OCI-LY7 (cell line): ENCODE results near the gene SNX32. TPM values are rescaled to one million over a fixed set of nuclear protein-coding genes. Genes with fewer than 3 reads are reported as not detected.

Source experiments
- BruUV-seq: library from RNA; stranded (reverse); fragments of 400-500 nt; replicated peaks from 2 replicates; lab custom pipeline; 2021; lab: Mats Ljungman, UMichigan
- CTCF ChIA-PET: fragments of 300-600 bp; sonication (Branson Sonifier 250); formaldehyde crosslinking; loops from one replicate; lab custom pipeline; 2022; ENCODE audit warnings: antibody characterized with exemption; ENCODE audit not compliant: unreplicated experiment; lab: Charles Lee
- POLR2A ChIA-PET: fragments of 300-600 bp; sonication (Branson Sonifier 250); formaldehyde crosslinking; loops from one replicate; lab custom pipeline; 2022; ENCODE audit warnings: antibody characterized with exemption; lab: Charles Lee
- DNase-seq: peaks from one replicate; pipeline ENCODE4 v3.0.0-alpha.2; 2015; ENCODE audit warnings: low spot score
- H2AFZ ChIP-seq: fragments of 200-600 bp; sonication (generic), shearing (Covaris generic); 2 replicates; pipeline ENCODE4 v1.6.1; 2014; ENCODE audit warnings: mild to moderate bottlenecking, antibody characterized with exemption, low read length, moderate library complexity
- H3K27ac ChIP-seq: fragments of 200-600 bp; sonication (generic); 2 replicates; pipeline ENCODE4 v1.5.1; 2014; ENCODE audit warnings: mixed run types, low read depth, mild to moderate bottlenecking, moderate library complexity, low read length, inconsistent platforms; ENCODE audit not compliant: poor library complexity, severe bottlenecking
- H3K36me3 ChIP-seq: fragments of 200-600 bp; sonication (generic); 2 replicates; pipeline ENCODE4 v1.6.1; 2014; ENCODE audit warnings: mild to moderate bottlenecking, antibody characterized with exemption, low read length, moderate library complexity, mixed read lengths; ENCODE audit not compliant: insufficient read depth
- H3K4me1 ChIP-seq: fragments of 200-600 bp; sonication (generic); 2 replicates; pipeline ENCODE4 v1.5.1; 2014; ENCODE audit warnings: mild to moderate bottlenecking, low read length; ENCODE audit not compliant: insufficient read depth, poor library complexity, severe bottlenecking
- H3K4me2 ChIP-seq: fragments of 200-600 bp; sonication (generic); 2 replicates; pipeline ENCODE4 v1.6.1; 2014; ENCODE audit warnings: mild to moderate bottlenecking, low read length
- H3K4me3 ChIP-seq: fragments of 200-600 bp; sonication (generic); 2 replicates; pipeline ENCODE4 v1.5.1; 2014; ENCODE audit warnings: mild to moderate bottlenecking, low read depth, low read length; ENCODE audit not compliant: poor library complexity, severe bottlenecking
- H3K79me2 ChIP-seq: fragments of 200-600 bp; sonication (generic); 2 replicates; pipeline ENCODE4 v1.6.1; 2016; ENCODE audit warnings: low read depth, mild to moderate bottlenecking, low read length, moderate library complexity, mixed read lengths; ENCODE audit not compliant: insufficient read depth
- H3K9me2 ChIP-seq: fragments of 200-600 bp; sonication (generic); 2 replicates; pipeline ENCODE4 v1.6.1; 2016; ENCODE audit warnings: mild to moderate bottlenecking, low read length, mixed read lengths; ENCODE audit not compliant: insufficient read depth
- H3K9me3 ChIP-seq: fragments of 200-600 bp; sonication (generic); 2 replicates; pipeline ENCODE4 v1.6.1; 2014; ENCODE audit warnings: mild to moderate bottlenecking, mixed run types, low read length, mixed read lengths
- H4K20me1 ChIP-seq: fragments of 200-600 bp; sonication (generic); 2 replicates; pipeline ENCODE4 v1.6.1; 2014; ENCODE audit warnings: mild to moderate bottlenecking, antibody characterized with exemption, low read length, moderate library complexity, mixed read lengths; ENCODE audit not compliant: insufficient read depth
- EZH2phosphoT487 ChIP-seq: fragments of 200-600 bp; sonication (generic); IDR thresholded peaks from 2 replicates; pipeline ENCODE4 v1.6.1; 2018; ENCODE audit warnings: low read depth, borderline replicate concordance, mild to moderate bottlenecking, mixed run types, antibody characterized with exemption, low read length, moderate library complexity, mixed read lengths
- intact Hi-C: fragments of 100-400 bp; cut with micrococcal nuclease; formaldehyde crosslinking; loops from one replicate; pipeline ENCODE4 v1.10.0; 2022; ENCODE audit not compliant: unreplicated experiment
- total RNA-seq, 2 experiments: library from RNA; depleted of rRNA in 1 of 2; stranded (reverse); fragments of >200 nt in 1 of 2; shearing (Covaris generic) in 1 of 2; gene quantifications; 2 replicates each; pipeline ENCODE4 v1.2.3, GENCODE V29; 2014 to 2022
- TF ChIP-seq, protein P1 (sequence below): fragments of 200-600 bp; sonication (generic); conservative IDR thresholded peaks from 2 replicates; pipeline ENCODE4 v1.5.1; 2014; ENCODE audit warnings: mild to moderate bottlenecking, antibody characterized with exemption, low read length, moderate library complexity, mixed read lengths

The SNX32 gene
- total RNA-seq, 2 experiments from 2014 or later: not detected

DNA sequence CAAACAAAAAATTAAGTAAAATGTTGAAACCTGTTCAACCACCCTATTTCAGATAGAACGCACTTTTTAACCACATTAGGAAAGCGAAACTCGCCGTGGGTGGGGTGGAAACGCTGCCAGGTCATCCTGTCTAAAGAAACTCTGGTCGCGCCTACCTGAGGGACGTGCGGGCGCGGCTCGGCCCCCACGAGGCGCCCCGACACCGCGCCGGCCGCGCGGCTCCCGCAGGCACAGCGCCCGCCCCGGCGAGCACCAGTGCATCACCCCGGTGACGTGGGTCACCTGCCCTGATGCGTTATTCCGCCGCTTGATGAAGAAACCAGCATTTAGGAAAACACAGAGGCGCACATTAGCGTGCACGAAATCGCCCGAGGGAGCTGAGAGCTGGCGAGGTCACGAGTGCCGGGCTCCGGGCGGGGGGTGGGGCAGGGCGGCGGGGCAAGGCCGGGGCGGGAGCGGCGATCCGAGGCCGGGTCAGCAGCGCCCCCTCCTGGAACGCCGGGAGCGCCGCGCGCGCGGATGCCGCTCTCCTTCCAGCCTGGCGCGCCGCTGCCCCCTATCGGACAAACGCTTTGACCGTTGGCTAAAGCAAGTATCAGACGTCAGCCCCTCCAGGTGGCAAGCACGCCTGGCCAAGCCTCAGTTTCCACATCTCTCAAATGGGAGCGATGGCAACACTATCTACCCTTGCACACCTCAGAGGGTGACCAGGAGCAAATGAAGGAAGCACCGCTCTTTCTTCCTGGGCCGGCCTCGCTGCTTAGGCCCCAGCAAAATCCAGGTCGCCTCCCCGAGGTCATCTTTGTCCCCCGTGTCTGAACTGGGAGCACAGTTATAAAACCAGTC, 15.7 kb upstream of the SNX32 start:
- no TSS peak for BruUV-seq
- CTCF ChIA-PET: interaction anchor here (0.6 to 1.1 kb wide), 4 partner anchors 16 to 106 kb away, joined by 3 to 6 read pairs (median 4); partner anchors contain the start of gene KAT5
- H3K4me3 ChIP-seq: peak overlapping the region; percentile 67
- no peaks in the 10 kb centered on the region for H4K20me1 ChIP-seq
- intact Hi-C loops: loop anchor here (1.0 to 5.0 kb wide), 4 partner anchors 38 to 169 kb away; partner anchors contain the start of gene AP5B1
- H3K9me3 ChIP-seq: no peaks in the 10 kb centered on the region
- H2AFZ ChIP-seq: peak overlapping the region; percentile 83
- no peaks in the 10 kb centered on the region for H3K36me3 ChIP-seq
- H3K9me2 ChIP-seq: no peaks in the 10 kb centered on the region
- no peaks in the 10 kb centered on the region for H3K79me2 ChIP-seq
- H3K27ac ChIP-seq: no peak overlapping the region
- peak; percentile 91 for DNase-seq
- H3K4me1 ChIP-seq: peaks cover 5% of the 10 kb centered on the region
- no peak for TF ChIP-seq EZH2phosphoT487
- TF ChIP-seq, protein P1, sequence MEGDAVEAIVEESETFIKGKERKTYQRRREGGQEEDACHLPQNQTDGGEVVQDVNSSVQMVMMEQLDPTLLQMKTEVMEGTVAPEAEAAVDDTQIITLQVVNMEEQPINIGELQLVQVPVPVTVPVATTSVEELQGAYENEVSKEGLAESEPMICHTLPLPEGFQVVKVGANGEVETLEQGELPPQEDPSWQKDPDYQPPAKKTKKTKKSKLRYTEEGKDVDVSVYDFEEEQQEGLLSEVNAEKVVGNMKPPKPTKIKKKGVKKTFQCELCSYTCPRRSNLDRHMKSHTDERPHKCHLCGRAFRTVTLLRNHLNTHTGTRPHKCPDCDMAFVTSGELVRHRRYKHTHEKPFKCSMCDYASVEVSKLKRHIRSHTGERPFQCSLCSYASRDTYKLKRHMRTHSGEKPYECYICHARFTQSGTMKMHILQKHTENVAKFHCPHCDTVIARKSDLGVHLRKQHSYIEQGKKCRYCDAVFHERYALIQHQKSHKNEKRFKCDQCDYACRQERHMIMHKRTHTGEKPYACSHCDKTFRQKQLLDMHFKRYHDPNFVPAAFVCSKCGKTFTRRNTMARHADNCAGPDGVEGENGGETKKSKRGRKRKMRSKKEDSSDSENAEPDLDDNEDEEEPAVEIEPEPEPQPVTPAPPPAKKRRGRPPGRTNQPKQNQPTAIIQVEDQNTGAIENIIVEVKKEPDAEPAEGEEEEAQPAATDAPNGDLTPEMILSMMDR: peak; percentile 95
- POLR2A ChIA-PET: interaction anchor here (0.7 to 1.5 kb wide), 5 partner anchors 10 to 471 kb away, joined by 3 to 6 read pairs (median 4); partner anchors contain the start of genes KAT5, MUS81 and YIF1A
- peak overlapping the region; percentile 78 for H3K4me2 ChIP-seq

DNA sequence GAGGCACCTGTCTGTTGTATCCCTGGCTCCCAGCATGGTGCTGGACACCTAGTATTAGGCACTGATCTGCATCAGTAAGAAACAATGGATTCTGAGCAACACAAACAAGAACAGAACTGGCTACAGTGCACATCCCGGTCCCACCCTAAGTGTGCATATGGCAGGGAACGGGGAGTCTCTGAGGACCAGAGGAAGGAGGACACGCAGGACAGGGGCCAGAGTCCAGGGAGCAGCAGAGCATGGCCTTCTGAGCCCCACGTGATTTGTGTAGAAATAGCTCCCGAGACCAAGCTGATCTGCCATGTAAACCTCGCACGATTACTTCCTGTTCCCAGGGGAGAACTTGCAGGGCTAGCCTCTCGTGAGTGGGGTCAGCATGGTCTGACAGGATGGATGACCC, 12.7 kb upstream of the SNX32 start:
- H3K4me1 ChIP-seq: peaks cover 5% of the 10 kb centered on the region
- intact Hi-C loops: no loop called here
- no peak for DNase-seq
- no peaks in the 10 kb centered on the region for H3K9me3 ChIP-seq
- H3K4me2 ChIP-seq: no peak overlapping the region
- TF ChIP-seq, protein P1: no peak
- H3K36me3 ChIP-seq: no peaks in the 10 kb centered on the region
- POLR2A ChIA-PET: interaction anchor here (0.7 kb wide), 1 partner anchor 208 kb away, joined by 5 read pairs; no protein-coding TSS in a partner anchor
- H3K27ac ChIP-seq: no peak overlapping the region
- no peaks in the 10 kb centered on the region for H3K9me2 ChIP-seq
- H3K4me3 ChIP-seq: no peak overlapping the region
- no TSS peak for BruUV-seq
- no peaks in the 10 kb centered on the region for H3K79me2 ChIP-seq
- CTCF ChIA-PET: interaction anchor here (0.5 kb wide), 1 partner anchor 255 kb away, joined by 3 read pairs; no protein-coding TSS in a partner anchor
- H2AFZ ChIP-seq: no peak overlapping the region
- no peaks in the 10 kb centered on the region for H4K20me1 ChIP-seq
